Measurements from ENCODE around the gene PTPRN2. TPM values are rescaled to one million over a fixed set of nuclear protein-coding genes. Genes with fewer than 3 reads are reported as not detected.
"Not testable (repeated sequence)": the region's sequence is repeated elsewhere in the genome, so short reads cannot be mapped to it uniquely, and the experiment has no call there.

PTPRN2 gene
- total and polyA plus RNA-seq, 8 donors, result 12.2 to 49.2 (median 31.8) TPM

DNA sequence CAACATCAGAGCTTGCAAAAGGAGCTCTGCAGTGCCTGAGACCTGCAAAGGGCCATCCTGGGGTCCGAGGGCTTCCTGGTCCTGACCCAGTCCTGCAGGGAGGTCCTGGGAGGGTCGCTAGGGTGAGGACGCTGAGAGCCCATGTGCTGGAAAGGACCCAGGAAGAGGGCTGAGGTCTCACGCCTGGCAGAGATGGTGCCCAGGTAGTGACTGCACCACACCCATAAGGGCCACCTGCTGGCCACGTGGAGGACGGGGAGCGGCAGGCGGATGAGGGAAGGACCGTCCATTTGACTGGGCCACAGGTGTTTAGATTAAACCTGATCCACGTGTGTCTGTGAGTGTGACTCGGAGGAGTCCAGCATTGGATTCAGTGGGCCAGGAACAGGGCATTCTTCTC is 858.1 kb downstream of the PTPRN2 start:
- no peaks in the 10 kb centered on the region for H3K36me3 ChIP-seq
- H3K4me3 ChIP-seq, result no peak overlapping the region
- intact Hi-C loops (cut with DNase I), result no loop called here
- DNase-seq, result no peak
- no peaks in the 10 kb centered on the region for H3K9me3 ChIP-seq
- TF ChIP-seq, protein P1, sequence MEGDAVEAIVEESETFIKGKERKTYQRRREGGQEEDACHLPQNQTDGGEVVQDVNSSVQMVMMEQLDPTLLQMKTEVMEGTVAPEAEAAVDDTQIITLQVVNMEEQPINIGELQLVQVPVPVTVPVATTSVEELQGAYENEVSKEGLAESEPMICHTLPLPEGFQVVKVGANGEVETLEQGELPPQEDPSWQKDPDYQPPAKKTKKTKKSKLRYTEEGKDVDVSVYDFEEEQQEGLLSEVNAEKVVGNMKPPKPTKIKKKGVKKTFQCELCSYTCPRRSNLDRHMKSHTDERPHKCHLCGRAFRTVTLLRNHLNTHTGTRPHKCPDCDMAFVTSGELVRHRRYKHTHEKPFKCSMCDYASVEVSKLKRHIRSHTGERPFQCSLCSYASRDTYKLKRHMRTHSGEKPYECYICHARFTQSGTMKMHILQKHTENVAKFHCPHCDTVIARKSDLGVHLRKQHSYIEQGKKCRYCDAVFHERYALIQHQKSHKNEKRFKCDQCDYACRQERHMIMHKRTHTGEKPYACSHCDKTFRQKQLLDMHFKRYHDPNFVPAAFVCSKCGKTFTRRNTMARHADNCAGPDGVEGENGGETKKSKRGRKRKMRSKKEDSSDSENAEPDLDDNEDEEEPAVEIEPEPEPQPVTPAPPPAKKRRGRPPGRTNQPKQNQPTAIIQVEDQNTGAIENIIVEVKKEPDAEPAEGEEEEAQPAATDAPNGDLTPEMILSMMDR (IDR thresholded peaks at IDR 0.05), result no peak
- no peaks in the 10 kb centered on the region for H3K4me1 ChIP-seq
- no peak for FAIRE-seq
- H3K27ac ChIP-seq, result no peak overlapping the region
- H3K27me3 ChIP-seq, result no peaks in the 10 kb centered on the region
- WGBS, 2 donors, result 76 to 85% methylated on average over 11 of the region's 11 CpGs
- no peak for ATAC-seq

DNA sequence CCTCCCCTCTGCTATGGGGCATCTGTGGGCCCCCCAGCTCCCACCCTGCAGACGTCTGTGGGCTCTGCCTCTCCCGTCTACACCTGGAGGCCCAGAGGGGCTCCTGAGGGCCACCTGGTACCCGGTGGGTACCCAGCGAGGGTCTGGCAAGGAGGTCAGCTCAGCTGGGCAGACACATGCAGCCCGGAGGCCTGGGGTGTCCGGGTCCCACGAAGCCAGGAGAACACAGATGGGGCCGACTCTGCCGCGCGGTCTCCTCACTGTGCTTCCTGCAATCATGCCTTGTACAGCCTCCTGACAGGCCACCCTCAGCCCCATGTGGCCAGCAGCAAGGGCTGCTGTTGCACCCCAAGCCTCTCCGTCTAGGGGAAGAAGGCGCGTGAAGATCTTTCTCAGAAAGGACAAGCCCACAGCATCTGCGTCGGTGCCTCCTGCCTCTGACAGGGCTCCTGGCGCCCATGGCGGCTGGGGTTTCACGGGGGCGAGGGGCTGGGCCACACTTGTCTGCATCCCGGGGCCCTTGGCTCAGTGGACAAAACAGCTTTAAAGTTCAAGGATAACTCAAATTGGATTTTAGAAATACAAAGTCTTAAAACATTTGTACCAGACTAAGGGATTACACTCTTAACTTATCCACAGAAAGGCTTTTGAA is 859.5 kb downstream of the PTPRN2 start:
- intact Hi-C loops (cut with DNase I), result no loop called here
- 86 to 91% methylated on average over 21 of the region's 21 CpGs for WGBS, 2 donors
- no peak overlapping the region for H3K4me3 ChIP-seq
- no peak for FAIRE-seq
- no peak overlapping the region for H3K27ac ChIP-seq
- no peak for DNase-seq
- no peak for ATAC-seq
- H3K27me3 ChIP-seq, result no peaks in the 10 kb centered on the region
- H3K9me3 ChIP-seq, result no peaks in the 10 kb centered on the region
- TF ChIP-seq, protein P1 (IDR thresholded peaks at IDR 0.05), result no peak
- no peaks in the 10 kb centered on the region for H3K4me1 ChIP-seq
- no peaks in the 10 kb centered on the region for H3K36me3 ChIP-seq

DNA sequence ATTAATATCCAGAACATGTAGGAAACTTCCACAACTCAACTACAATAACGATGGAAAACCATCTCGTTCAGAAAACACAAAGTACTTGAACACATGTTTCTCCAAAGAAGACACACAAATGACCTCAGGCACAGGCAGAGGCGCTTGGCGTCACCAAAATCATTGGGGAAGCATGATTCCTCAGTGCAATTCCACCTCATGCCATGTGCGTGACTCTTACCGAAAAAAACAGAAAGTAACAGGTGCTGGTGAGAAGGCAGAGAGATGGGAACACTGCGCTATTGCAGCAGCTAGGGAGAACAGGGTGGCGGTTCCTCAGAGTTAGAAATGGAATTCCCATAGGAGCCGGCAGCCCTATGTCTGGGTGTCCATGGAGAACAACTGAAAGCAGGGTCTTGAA is 860.9 kb downstream of the PTPRN2 start:
- WGBS, 2 donors, result 90 to 91% methylated on average over 9 of the region's 9 CpGs

DNA sequence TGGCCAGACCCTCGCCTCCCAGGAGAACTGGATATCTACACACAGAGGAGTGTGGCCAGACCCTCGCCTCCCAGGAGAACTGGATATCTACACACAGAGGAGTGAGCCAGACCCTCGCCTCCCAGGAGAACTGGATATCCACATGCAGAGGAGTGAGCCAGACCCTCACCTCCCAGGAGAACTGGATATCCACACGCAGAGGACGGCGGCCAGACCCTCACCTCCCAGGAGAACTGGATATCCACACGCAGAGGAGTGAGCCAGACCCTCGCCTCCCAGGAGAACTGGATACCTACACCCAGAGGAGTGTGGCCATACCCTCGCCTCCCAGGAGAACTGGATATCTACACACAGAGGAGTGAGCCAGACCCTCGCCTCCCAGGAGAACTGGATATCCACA is 862.3 kb downstream of the PTPRN2 start:
- ATAC-seq; H3K9me3 ChIP-seq; H3K27me3 ChIP-seq; intact Hi-C loops (cut with DNase I); H3K36me3 ChIP-seq; FAIRE-seq; H3K4me1 ChIP-seq; H3K27ac ChIP-seq; H3K4me3 ChIP-seq; DNase-seq: not testable (repeated sequence)
- WGBS, 2 donors, result 90% methylated on average over 8 to 10 of the region's 10 CpGs

More for the DNA sequence above, 860.9 kb downstream of the PTPRN2 start:
- intact Hi-C loops (cut with DNase I), result no loop called here
- TF ChIP-seq, protein P1 (IDR thresholded peaks at IDR 0.05), result no peak
- H3K4me1 ChIP-seq, result no peaks in the 10 kb centered on the region
- H3K27ac ChIP-seq, result no peak overlapping the region
- FAIRE-seq (no peak), DNase-seq (no peak), ATAC-seq (no peak)
- no peaks in the 10 kb centered on the region for H3K9me3 ChIP-seq
- no peak overlapping the region for H3K4me3 ChIP-seq
- no peaks in the 10 kb centered on the region for H3K27me3 ChIP-seq
- H3K36me3 ChIP-seq, result no peaks in the 10 kb centered on the region

DNA sequence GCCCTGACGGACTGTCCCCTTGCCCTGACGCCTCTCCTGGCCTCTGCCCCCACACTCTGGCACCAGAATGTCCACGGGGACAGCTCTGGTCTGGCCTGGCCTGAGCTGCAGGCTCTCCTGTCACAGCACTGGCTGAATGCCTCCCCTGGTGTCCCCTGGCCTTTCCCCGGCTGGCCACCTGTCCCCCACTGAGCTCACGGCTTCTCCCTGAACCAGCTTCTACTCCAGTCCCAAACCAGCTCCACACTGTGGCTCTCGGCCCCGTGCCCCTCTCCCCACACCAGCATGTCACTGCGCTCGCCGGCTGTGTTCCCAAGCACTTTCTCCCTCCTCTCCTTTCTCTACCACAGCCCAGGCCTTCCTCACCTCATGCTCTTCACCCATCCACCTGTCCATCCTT is 864.4 kb downstream of the PTPRN2 start:
- FAIRE-seq (no peak), ATAC-seq (no peak), DNase-seq (peak in 1 of 6 donors; percentile 36)
- H3K27me3 ChIP-seq, result no peaks in the 10 kb centered on the region
- TF ChIP-seq, protein P1 (IDR thresholded peaks at IDR 0.05), result no peak
- H3K4me1 ChIP-seq, result no peaks in the 10 kb centered on the region
- H3K36me3 ChIP-seq, result no peaks in the 10 kb centered on the region
- H3K4me3 ChIP-seq, result no peak overlapping the region
- no peak overlapping the region for H3K27ac ChIP-seq
- intact Hi-C loops (cut with DNase I), result no loop called here
- no peaks in the 10 kb centered on the region for H3K9me3 ChIP-seq
- WGBS, 2 donors, result 82 to 83% methylated on average over 10 of the region's 10 CpGs
